Superior temporal gyrus (tissue), 1 donor: ENCODE results near the gene FBXW5.

ENCODE experiments used
- DNase-seq: peaks from one replicate; pipeline ENCODE4 v3.0.0-alpha.2; 2016; ENCODE audit errors: extremely low spot score

The FBXW5 gene

GRCh38 chr9:136949239-136949816 is 4.8 kb upstream of the FBXW5 start:
- no peak for DNase-seq

GRCh38 chr9:136947955-136948510 is 3.5 kb upstream of the FBXW5 start:
- peak; percentile 84 for DNase-seq

- DNase-seq: peak; percentile 56
Measured at GRCh38 chr9:136947028-136947891, 2.7 kb upstream of the FBXW5 start.

GRCh38 chr9:136946228-136947027 is 1.9 kb upstream of the FBXW5 start:
- no peak for DNase-seq

GRCh38 chr9:136945333-136946227 is 1.0 kb upstream of the FBXW5 start:
- no peak for DNase-seq

GRCh38 chr9:136944212-136944518 is 373 bp downstream of the FBXW5 start:
- no peak for DNase-seq

GRCh38 chr9:136943291-136944211 is 987 bp downstream of the FBXW5 start:
- DNase-seq: no peak

- no peak for DNase-seq
Measured at GRCh38 chr9:136942881-136943230, 1.7 kb downstream of the FBXW5 start.

GRCh38 chr9:136942112-136942880 is 2.2 kb downstream of the FBXW5 start:
- DNase-seq: no peak

- no peak for DNase-seq
Measured at GRCh38 chr9:136941231-136942111, 3.1 kb downstream of the FBXW5 start.

- no peak for DNase-seq
Measured at GRCh38 chr9:136940526-136941230, 3.9 kb downstream of the FBXW5 start.

- peak; percentile 83 for DNase-seq
Measured at GRCh38 chr9:136939996-136940525, 4.5 kb downstream of the FBXW5 start.

- no peak for DNase-seq
Measured at GRCh38 chr9:136939431-136939995, 5.0 kb downstream of the FBXW5 start.

GRCh38 chr9:136937186-136938001 is 7.1 kb downstream of the FBXW5 start:
- DNase-seq: no peak

GRCh38 chr9:136936645-136937170 is 7.8 kb downstream of the FBXW5 start:
- peak; percentile 73 for DNase-seq

GRCh38 chr9:136935651-136936050 is 8.9 kb downstream of the FBXW5 start:
- no peak for DNase-seq
